T-cell (primary cell): Measurements from ENCODE around the gene AMOT. TPM values are rescaled to one million over a fixed set of nuclear protein-coding genes. Genes with fewer than 3 reads are reported as not detected.

ENCODE experiments used
- ATAC-seq, 4 experiments: fragments of 200-7000 bp in 3 of 4; fragments of 150-1000 bp in 1 of 4; cut with Tn5 transposase; replicated peaks in 1 of 4; 1 replicate in 3 of 4; 2 replicates in 1 of 4; pipeline ENCODE4 v1.10.0; 2021; ENCODE audit warnings: moderate library complexity in 3 of 4, mild to moderate bottlenecking in 2 of 4, moderate number of reproducible peaks in 1 of 4
- CTCF ChIA-PET, 2 donors: fragments of 300-600 bp; sonication (Branson Sonifier 250); formaldehyde crosslinking; loops; one replicate each; lab custom pipeline; 2022; ENCODE audit warnings: antibody characterized with exemption in 2 of 2; lab: Charles Lee
- POLR2A ChIA-PET, 2 donors: fragments of 300-600 bp; sonication (Branson Sonifier 250); formaldehyde crosslinking; loops; one replicate each; lab custom pipeline; 2022; ENCODE audit warnings: antibody characterized with exemption in 2 of 2; lab: Charles Lee
- DNase-seq, 35 experiments: peaks; one replicate each; pipeline versions ENCODE4 v3.0.0 to v3.0.0-alpha.2; 2013 to 2023
- H3K27ac ChIP-seq: one replicate; pipeline ENCODE4 v1.5.1; 2013; ENCODE audit warnings: low read length
- H3K27me3 ChIP-seq, 2 experiments: replicated peaks in 1 of 2; 1 replicate in 1 of 2; 2 replicates in 1 of 2; pipeline versions ENCODE4 v1.6.1 to v1.7.0; 2013; ENCODE audit warnings: low read length in 1 of 2, mixed read lengths in 1 of 2; ENCODE audit not compliant: control insufficient read depth in 2 of 2, insufficient read depth in 2 of 2; ENCODE audit errors: extremely low read depth in 1 of 2
- H3K36me3 ChIP-seq, 2 donors: 1 replicate in 1 of 2; 2 replicates in 1 of 2; pipeline versions ENCODE4 v1.6.1 to v1.7.0; 2013; ENCODE audit warnings: low read length in 1 of 2; ENCODE audit not compliant: control insufficient read depth in 2 of 2, insufficient read depth in 1 of 2; ENCODE audit errors: extremely low read depth in 1 of 2
- H3K4me1 ChIP-seq, 2 experiments: 1 replicate in 1 of 2; 2 replicates in 1 of 2; pipeline versions ENCODE4 v1.6.1 to v1.7.0; 2013; ENCODE audit warnings: low read length in 2 of 2, mixed read lengths in 1 of 2; ENCODE audit not compliant: insufficient read depth in 2 of 2, control insufficient read depth in 1 of 2; ENCODE audit errors: extremely low read depth in 1 of 2
- H3K4me3 ChIP-seq, 2 donors: 1 replicate in 1 of 2; 2 replicates in 1 of 2; pipeline versions ENCODE4 v1.5.1 to v1.7.0; 2013; ENCODE audit warnings: mild to moderate bottlenecking in 2 of 2, low read length in 1 of 2, moderate library complexity in 1 of 2; ENCODE audit not compliant: control insufficient read depth in 1 of 2; ENCODE audit errors: extremely low read depth in 1 of 2
- H3K9me3 ChIP-seq: 2 replicates; pipeline ENCODE4 v1.7.0; 2013
- H3K27ac Mint-ChIP-seq, 2 donors: one replicate each; pipeline ENCODE4 v1.8.0; 2020 to 2021; ENCODE audit warnings: mild to moderate bottlenecking in 2 of 2, mixed read lengths in 2 of 2
- H3K27me3 Mint-ChIP-seq, 2 donors: one replicate each; pipeline ENCODE4 v1.8.0; 2021 to 2022; ENCODE audit warnings: mixed read lengths in 2 of 2
- H3K36me3 Mint-ChIP-seq: one replicate; pipeline ENCODE4 v1.8.0; 2021; ENCODE audit warnings: mixed read lengths
- H3K4me1 Mint-ChIP-seq, 3 donors: one replicate each; pipeline ENCODE4 v1.8.0; 2020 to 2022; ENCODE audit warnings: mixed read lengths in 3 of 3, mild to moderate bottlenecking in 1 of 3
- H3K4me3 Mint-ChIP-seq, 3 donors: one replicate each; pipeline ENCODE4 v1.8.0; 2020 to 2022; ENCODE audit warnings: mild to moderate bottlenecking in 3 of 3, mixed read lengths in 3 of 3, moderate library complexity in 3 of 3
- H3K9me3 Mint-ChIP-seq, 3 donors: one replicate each; pipeline ENCODE4 v1.8.0; 2020 to 2022; ENCODE audit warnings: mixed read lengths in 3 of 3
- WGBS: methylation state at CpG from one replicate; pipeline ENCODE4 v1.1.5; 2013; ENCODE audit warnings: missing lambda C conversion rate; ENCODE audit not compliant: insufficient coverage; 5-methylcytosine and 5-hydroxymethylcytosine counted together
- total RNA-seq, 35 experiments: library from RNA in 6 of 35; stranded (reverse) in 6 of 35; fragments of 120-200 nt in 1 of 35; gene quantifications; one replicate each; pipeline versions ENCODE4 v1.2.1 to v1.2.4 and lab custom pipeline; 2013 to 2026

The AMOT gene
- total RNA-seq, 5 donors from 2014 or later (not counting 1 experiment from before 2014, with no cell fraction given): 2.7 to 3.9 (median 3.6) TPM

DNA sequence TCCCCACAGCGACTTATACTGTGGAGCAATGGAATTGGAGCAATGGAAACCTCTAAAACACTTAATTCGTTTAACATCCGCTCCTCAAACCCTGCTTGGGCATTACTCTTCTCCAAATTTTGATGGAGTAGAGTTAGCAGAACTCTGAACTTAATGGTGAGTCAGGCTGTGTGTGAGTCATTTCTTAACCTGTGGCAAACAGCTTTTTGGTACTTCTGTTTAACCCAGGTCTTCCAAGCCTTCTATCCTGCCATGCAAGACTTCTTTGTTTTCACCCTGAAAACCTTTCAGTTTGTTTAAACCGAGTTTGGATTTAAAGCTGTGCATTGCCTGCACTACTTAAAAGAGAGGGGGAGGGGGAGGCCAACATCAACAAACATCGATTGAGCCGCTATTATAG is 3.6 kb upstream of the AMOT start:
- H3K4me1 Mint-ChIP-seq: peaks cover 10 to 15% (median 11%) of the 10 kb centered on the region in 3 donors

DNA sequence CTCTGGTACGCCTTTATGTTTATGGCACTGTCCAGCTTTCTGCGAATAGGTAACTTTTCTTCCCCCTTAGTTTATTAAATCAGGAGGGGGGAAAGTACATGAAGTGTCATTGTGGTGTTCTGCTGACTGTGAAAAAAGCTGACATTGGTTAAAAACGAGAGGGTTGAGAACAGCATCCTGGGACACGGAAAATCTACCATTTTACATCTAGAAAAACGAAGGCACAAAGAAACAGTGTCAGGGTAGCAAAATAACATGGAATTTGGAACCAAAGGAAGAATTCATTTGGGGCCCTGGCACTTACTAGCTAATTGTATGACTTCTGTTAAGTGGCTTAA is 1.2 kb upstream of the AMOT start:
- Histone ChIP-seq H3K4me1 (peaks cover 3 to 12% of the 10 kb centered on the region in 2 experiments), H3K36me3 (no peaks in the 10 kb centered on the region), H3K4me3 (peak overlapping the region in 1 of 2 donors; percentile 83), H3K9me3 (no peaks in the 10 kb centered on the region), H3K27ac (peak overlapping the region; percentile 49), H3K27me3 (no peaks in the 10 kb centered on the region)
- no peak for DNase-seq
- no CpG with 5 or more reads among the region's 5 CpGs for WGBS
- Mint-ChIP-seq H3K36me3 (no peaks in the 10 kb centered on the region), H3K4me3 (peak overlapping the region; percentile 71 to 90 (median 73)), H3K9me3 (no peaks in the 10 kb centered on the region), H3K27ac (peak overlapping the region in 1 of 2 donors; percentile 60), H3K27me3 (peaks cover 0 to 22% of the 10 kb centered on the region in 2 donors), H3K4me1 (peaks cover 10 to 15% (median 10%) of the 10 kb centered on the region in 3 donors)
- ChIA-PET CTCF (interaction anchor here in 1 of 2 donors (2.1 kb wide), 1 partner anchor 9 kb away, joined by 4 read pairs; no protein-coding TSS in a partner anchor), POLR2A (no interaction called here)
- no peak for ATAC-seq

More for the DNA sequence above, 3.6 kb upstream of the AMOT start:
- Mint-ChIP-seq H3K27ac (no peak overlapping the region), H3K27me3 (peaks cover 0 to 37% of the 10 kb centered on the region in 2 donors), H3K9me3 (no peaks in the 10 kb centered on the region), H3K36me3 (no peaks in the 10 kb centered on the region), H3K4me3 (no peak overlapping the region)
- no CpG with 5 or more reads among the region's 6 CpGs for WGBS
- ChIA-PET CTCF (no interaction called here), POLR2A (no interaction called here)
- H3K4me3 ChIP-seq: no peak overlapping the region
- no peak for ATAC-seq
- H3K4me1 ChIP-seq: peaks cover 3 to 12% of the 10 kb centered on the region in 2 experiments
- DNase-seq: no peak
- no peaks in the 10 kb centered on the region for H3K36me3 ChIP-seq
- H3K27me3 ChIP-seq: no peaks in the 10 kb centered on the region
- no peak overlapping the region for H3K27ac ChIP-seq
- no peaks in the 10 kb centered on the region for H3K9me3 ChIP-seq

DNA sequence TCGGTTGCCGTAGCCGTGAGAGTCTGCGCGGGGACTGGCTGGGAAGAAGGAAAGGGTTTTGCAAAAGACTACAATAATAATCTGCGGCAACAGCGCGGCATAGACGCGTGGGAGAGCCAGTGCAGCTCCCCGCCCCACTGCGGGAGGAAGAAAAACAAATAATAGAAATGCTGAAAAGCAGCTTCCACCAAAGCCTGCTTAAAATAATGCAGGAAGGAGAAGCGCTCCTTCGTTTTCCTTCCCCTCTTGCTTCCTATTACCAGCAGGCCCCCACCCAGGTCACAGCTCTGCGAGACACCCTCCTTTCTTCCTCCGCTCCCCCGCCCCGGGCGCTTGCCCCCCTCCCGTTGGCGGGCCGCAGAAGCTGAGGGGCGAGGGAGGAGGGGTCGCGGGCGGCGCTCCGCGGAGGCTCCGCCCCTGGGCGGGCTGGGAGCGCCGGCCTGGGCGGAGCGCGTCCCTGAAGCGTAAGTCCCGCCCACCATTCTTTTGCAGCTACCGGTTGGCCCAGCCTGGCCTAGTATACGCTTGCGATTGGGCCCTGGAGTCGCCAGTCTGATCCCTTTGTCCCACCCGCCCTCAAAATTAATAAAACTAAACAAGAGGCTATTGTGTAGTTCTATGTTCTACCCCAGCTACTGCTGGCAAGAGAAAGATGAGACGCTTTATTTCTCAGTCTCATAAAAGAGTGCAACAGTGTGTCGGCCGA is 636 bp upstream of the AMOT start:
- no peaks in the 10 kb centered on the region for H3K9me3 ChIP-seq
- no peaks in the 10 kb centered on the region for H3K27me3 ChIP-seq
- H3K4me1 ChIP-seq: peaks cover 3 to 12% of the 10 kb centered on the region in 2 experiments
- Mint-ChIP-seq H3K9me3 (no peaks in the 10 kb centered on the region), H3K36me3 (no peaks in the 10 kb centered on the region), H3K27me3 (peaks cover 0 to 18% of the 10 kb centered on the region in 2 donors), H3K27ac (peak overlapping the region; percentile 75 to 80), H3K4me1 (peaks cover 10 to 15% (median 10%) of the 10 kb centered on the region in 3 donors), H3K4me3 (peak overlapping the region; percentile 87 to 90 (median 90))
- ChIA-PET CTCF (interaction anchor here in 1 of 2 donors (2.1 kb wide), 1 partner anchor 10 kb away, joined by 4 read pairs; no protein-coding TSS in a partner anchor), POLR2A (no interaction called here)
- DNase-seq (peak; percentile 49 to 86 (median 69)), ATAC-seq (peak; percentile 93 to 98 (median 94))
- peak overlapping the region; percentile 61 to 83 for H3K4me3 ChIP-seq
- peak overlapping the region; percentile 64 for H3K27ac ChIP-seq
- WGBS: 0% methylated on average over 12 of the region's 46 CpGs
- no peaks in the 10 kb centered on the region for H3K36me3 ChIP-seq

DNA sequence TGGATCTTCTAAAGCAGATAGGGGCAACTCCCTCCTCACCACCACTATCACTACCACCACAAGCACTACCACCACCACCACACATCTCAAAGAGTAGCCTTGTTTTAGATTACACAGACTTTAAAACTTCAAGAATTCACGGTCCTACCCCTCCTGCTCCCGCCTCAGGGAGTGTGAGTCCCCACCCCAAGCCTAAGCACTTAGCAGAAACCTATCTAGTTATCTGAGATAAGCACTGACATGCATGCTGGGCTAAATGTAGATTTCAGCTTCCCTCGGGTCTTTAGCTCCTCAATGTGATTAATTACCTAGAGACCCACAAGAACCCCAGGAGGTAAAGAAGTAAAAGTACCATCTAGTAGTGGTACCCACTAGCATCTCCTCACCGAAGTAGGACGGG is 775 bp downstream of the AMOT start:
- H3K4me1 Mint-ChIP-seq: peaks cover 10 to 15% (median 10%) of the 10 kb centered on the region in 3 donors
- no CpG with 5 or more reads among the region's 5 CpGs for WGBS
- H3K4me3 Mint-ChIP-seq: peak overlapping the region; percentile 87 to 90 (median 90)
- peaks cover 0 to 18% of the 10 kb centered on the region in 2 donors for H3K27me3 Mint-ChIP-seq
- Histone ChIP-seq H3K27me3 (no peaks in the 10 kb centered on the region), H3K27ac (peak overlapping the region; percentile 64), H3K4me1 (peaks cover 3 to 12% of the 10 kb centered on the region in 2 experiments), H3K4me3 (peak overlapping the region in 1 of 2 donors; percentile 83), H3K9me3 (no peaks in the 10 kb centered on the region), H3K36me3 (no peaks in the 10 kb centered on the region)
- POLR2A ChIA-PET: interaction anchor here in 1 of 2 donors (1.0 kb wide), 1 partner anchor 1158 kb away, joined by 3 read pairs; no protein-coding TSS in a partner anchor
- peak overlapping the region; percentile 75 to 80 for H3K27ac Mint-ChIP-seq
- ATAC-seq (no peak), DNase-seq (peak in 1 of 35 experiments; percentile 4)
- H3K9me3 Mint-ChIP-seq: no peaks in the 10 kb centered on the region
- CTCF ChIA-PET: interaction anchor here in 1 of 2 donors (1.2 kb wide), 1 partner anchor 9 kb away, joined by 3 read pairs; no protein-coding TSS in a partner anchor
- no peaks in the 10 kb centered on the region for H3K36me3 Mint-ChIP-seq

DNA sequence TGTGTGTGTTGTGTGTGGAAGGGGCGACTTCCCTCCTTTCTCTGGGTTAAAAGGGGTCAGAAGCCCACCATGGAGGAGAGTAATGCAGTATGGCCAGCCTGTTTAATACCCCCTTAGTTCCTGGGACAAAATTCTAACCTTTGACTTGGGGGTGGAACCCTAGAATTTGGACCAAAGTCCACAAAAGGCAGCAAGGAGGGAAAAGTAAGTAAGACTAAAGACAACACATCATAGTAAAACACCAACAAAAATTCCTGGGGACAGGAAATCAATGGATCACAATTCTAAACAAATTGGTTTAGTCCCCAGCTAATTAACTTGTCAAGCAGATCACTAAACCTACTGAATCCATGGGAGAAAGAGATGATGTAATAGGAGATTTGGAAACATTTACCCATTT is 3.1 kb downstream of the AMOT start:
- peak overlapping the region in 1 of 2 donors; percentile 37 for H3K27ac Mint-ChIP-seq
- WGBS: no CpG with 5 or more reads among the region's 1 CpG
- POLR2A ChIA-PET: no interaction called here

DNA sequence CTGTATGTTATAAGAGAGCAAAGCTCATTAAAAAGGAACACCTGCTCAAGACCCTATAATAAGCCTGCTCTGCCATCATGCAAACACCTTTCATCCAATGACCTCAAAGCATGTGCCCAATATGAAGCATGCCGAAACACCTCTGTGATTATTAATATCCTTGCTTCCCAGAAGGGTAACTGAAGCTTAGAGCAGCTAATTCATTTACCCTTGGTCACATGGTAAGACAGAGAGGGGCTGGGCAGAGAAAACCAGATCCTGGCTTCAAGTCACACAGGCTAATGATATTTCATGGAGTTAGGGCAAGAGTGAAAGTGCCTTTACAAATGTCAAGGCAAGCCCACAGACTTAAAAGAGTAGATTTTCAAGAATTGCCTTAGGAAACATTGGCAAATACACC is 5.6 kb downstream of the AMOT start:
- WGBS: no CpG with 5 or more reads among the region's 1 CpG
- H3K9me3 ChIP-seq: no peaks in the 10 kb centered on the region
- no peak overlapping the region for H3K27ac ChIP-seq
- Mint-ChIP-seq H3K4me1 (peaks cover 5% of the 10 kb centered on the region in 3 donors), H3K36me3 (no peaks in the 10 kb centered on the region), H3K27ac (no peak overlapping the region), H3K27me3 (peaks cover 0 to under 1% of the 10 kb centered on the region in 2 donors), H3K4me3 (no peak overlapping the region), H3K9me3 (no peaks in the 10 kb centered on the region)
- POLR2A ChIA-PET: no interaction called here
- peaks cover 0 to 3% of the 10 kb centered on the region in 2 experiments for H3K4me1 ChIP-seq
- H3K27me3 ChIP-seq: no peaks in the 10 kb centered on the region
- DNase-seq (no peak), ATAC-seq (no peak)
- CTCF ChIA-PET: no interaction called here
- no peaks in the 10 kb centered on the region for H3K36me3 ChIP-seq
- no peak overlapping the region for H3K4me3 ChIP-seq

More for the DNA sequence above, 3.1 kb downstream of the AMOT start:
- Histone ChIP-seq H3K27me3 (no peaks in the 10 kb centered on the region), H3K4me3 (no peak overlapping the region), H3K36me3 (no peaks in the 10 kb centered on the region), H3K27ac (no peak overlapping the region), H3K4me1 (peaks cover 3 to 12% of the 10 kb centered on the region in 2 experiments), H3K9me3 (no peaks in the 10 kb centered on the region)
- DNase-seq: no peak
- no peaks in the 10 kb centered on the region for H3K36me3 Mint-ChIP-seq
- CTCF ChIA-PET: no interaction called here
- peaks cover 8 to 15% (median 10%) of the 10 kb centered on the region in 3 donors for H3K4me1 Mint-ChIP-seq
- no peak for ATAC-seq
- no peaks in the 10 kb centered on the region for H3K9me3 Mint-ChIP-seq
- H3K27me3 Mint-ChIP-seq: peaks cover 0 to 7% of the 10 kb centered on the region in 2 donors
- H3K4me3 Mint-ChIP-seq: no peak overlapping the region
